ENCODE measurements around the gene RTL5.
A peak's percentile ranks its signal among the peaks of the same experiment; 100 is the strongest.

Gene RTL5

DNA sequence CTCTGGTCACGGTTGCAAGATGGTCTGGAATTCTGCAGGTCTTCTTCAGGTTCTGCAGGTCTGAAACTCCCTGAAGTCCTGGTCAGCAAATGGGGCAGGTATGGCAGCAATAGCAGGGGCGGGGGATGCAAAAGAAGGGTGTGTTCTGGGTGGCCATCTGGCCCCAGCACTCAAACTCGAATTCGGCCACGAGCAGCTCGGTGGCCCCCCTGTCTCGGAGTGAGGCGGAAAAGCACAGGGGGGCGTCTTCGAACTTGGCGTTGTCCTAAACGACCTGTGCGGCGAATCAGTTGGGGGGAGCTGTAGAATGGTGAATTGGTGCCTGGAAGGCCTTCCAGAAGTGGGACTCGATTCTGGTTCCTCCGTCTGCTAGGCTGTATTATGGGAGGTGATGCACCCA, 2.1 kb downstream of the RTL5 start:
- DNase-seq (ENCODE audit: low spot score): no peak

DNA sequence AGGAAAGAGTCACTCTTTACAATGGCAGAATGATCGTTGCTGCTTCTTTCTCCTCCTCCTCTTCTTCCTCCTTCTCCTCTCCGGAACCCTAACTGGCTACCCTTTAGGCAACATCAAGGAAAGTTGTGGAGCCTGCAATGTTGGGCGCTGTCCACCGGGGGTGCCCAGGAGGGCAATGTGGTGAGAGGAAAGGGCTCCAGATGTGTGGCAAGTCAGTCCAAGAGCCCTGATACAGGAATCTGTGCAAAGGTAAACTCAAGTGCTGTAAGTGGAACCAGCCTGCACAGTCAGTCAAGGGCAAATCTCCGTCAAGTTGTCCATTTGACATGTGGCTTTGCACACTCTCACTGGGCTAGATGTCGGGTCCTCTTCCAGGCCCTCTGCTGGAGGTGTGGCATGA, 2.8 kb downstream of the RTL5 start:
- DNase-seq (ENCODE audit: low spot score): peak; percentile 16

DNA sequence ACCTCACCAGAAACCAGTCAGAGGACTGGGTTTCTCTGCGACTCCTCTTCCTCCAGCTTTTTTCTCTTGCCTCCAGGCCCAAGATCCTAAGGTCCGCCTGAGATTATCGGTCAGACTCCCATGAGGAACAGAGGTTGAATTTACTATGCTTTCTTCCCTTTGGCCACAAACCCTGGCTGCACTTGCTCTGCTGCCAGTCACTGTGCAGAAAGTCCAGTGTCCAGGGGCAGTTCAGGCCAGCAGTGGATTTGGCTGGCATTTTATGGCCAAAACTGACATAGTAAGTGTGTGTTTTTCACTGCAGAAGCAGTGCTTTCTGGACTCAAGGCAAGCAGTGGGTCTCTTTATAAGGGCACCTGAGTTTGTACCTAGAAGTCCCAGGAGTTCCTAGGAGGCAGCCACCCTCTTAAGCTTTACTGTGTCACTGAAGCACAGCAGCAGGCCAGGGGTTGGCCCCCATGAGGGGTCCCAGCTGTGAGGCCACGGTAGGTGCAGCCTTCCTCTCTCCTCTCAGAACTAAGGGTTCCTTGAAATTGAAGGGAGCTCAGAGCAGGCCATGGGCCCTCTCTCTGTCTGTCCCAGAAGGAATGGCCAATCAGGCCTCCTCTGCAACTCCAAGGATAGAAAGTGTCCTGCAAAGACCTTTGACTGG, 3.4 kb downstream of the RTL5 start:
- DNase-seq (ENCODE audit: low spot score): no peak

DNA sequence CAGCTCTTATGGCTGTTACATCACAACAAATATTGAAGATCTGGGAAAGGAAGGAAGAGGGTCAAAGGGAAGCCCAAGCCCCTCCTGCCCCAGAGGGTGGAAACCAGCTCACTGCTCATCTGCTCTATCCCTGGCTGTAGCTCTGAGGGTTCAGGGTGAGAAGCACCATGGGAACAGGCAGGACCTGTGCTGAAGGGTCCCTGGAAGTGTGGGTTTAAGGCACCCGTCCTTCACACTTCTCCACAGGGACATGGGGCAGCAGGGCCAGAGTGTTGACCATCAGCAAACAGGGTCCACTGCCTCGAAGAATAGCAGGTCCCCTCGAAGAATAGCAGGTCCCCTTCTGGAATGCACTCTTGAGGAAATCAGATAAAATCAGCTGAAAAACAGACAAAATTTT, 4.4 kb downstream of the RTL5 start:
- DNase-seq (ENCODE audit: low spot score): no peak

DNA sequence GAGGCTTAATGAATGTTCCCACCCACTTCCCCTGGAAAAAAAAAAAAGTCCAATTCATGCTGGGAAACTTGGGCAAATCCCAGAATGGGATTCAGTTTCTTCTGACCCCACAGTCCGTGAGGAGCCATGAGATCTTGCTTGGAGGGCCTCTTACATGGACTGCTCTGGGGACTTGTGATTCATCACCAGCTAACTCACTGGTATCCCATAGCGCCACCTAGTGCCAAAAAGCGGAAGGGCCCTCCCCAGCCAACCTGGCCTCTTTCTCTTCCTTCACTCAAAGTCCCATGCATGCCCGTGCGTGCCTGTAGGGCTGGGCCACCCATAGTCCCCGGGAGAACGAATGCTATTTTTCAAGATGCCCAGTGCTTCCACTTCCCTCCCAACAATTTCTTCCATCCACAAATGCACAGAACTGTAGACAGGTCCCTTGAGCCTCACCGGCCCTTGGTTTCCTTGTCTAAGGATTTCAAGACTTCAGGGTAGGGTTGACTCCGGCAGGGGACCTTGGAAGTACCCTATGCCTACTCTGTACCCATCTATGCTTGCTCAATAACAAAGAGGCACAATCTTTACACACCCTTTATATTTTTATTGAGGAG, 5.1 kb downstream of the RTL5 start:
- peak; percentile 63 for DNase-seq (ENCODE audit: low spot score)

DNA sequence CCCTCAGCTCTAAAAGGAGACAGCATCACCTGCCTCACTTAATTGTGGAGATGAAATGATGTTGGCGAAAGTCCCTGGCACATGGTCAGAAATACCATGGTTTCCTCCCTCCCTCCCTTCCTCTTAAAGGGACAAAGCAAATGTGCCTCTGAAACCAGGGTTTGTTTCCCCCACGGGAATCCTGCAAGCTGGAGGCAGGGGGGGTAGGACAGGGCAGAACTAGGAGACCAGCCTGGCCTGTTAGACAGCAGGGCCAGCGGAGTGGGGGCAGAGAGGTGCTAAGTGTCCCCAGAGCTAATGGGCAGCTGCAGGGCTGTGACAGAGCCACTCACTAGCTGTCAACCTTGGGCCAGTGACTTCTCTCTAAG, 5.7 kb downstream of the RTL5 start:
- DNase-seq (ENCODE audit: low spot score): no peak

DNA sequence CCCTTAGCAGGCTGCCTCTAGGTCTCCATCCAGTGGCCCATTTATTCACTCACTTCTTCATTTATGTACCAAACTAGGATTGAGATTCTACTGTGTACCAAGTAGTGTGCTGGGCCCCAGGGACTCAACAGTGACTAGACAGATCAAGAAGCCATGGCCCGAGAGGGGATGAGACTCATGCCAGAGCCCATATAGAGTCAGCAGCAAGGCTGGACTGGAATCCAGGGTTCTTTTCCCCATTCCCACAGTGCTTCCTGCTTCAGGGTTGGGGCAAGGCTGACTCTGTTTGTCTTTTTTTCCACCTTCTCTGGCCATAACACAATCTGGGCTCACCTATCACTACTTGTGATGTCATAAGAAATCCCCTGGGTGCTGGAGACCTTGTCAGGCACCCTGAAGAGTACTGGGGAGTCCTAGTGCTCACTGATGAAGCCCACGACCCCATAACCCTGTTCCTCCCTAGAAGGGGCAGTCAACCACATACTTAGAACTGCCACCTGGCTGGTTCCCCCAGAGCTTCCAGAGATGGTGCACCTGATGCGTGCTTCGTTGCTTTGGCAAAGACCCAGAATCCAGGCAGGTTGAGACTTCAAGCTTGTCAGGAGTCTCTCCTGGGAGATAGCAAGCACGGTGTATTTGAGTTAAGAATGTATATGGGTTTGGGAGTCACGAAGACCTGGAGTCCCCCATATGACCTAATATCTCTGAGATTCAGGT, 6.2 kb downstream of the RTL5 start:
- DNase-seq (ENCODE audit: low spot score): no peak

DNA sequence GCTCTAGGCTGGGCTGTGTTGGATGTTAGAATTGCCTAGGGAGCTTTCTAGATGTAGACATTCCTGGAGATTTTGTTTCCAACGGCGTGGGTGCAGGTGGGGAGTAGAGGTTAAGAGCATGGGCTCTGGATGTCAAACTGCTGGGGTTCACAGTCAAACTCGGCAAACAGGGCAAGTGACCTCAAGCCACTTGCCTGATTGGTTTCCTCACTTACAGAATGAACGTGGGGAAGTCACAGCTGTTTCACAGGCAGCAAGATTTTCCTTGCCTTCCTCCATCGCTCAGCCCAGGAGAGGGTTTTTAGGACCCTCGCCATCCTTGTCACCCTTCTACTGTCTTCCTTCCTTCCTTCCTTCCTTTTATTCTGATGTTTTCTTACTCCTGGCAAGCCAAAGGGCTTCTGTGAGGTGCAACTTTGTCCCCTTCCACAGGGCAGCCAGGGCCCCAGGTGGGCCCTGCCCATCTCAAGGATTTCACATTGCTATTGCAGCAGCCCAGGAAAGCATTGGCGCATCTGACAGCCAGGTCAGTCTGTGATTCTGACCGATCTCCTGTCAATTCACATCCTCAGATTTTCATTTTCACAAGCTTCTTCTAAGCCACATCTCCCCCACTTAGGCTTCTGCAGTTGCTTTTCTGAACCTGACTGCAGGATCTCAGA, 7.0 kb downstream of the RTL5 start:
- no peak for DNase-seq (ENCODE audit: low spot score)

DNA sequence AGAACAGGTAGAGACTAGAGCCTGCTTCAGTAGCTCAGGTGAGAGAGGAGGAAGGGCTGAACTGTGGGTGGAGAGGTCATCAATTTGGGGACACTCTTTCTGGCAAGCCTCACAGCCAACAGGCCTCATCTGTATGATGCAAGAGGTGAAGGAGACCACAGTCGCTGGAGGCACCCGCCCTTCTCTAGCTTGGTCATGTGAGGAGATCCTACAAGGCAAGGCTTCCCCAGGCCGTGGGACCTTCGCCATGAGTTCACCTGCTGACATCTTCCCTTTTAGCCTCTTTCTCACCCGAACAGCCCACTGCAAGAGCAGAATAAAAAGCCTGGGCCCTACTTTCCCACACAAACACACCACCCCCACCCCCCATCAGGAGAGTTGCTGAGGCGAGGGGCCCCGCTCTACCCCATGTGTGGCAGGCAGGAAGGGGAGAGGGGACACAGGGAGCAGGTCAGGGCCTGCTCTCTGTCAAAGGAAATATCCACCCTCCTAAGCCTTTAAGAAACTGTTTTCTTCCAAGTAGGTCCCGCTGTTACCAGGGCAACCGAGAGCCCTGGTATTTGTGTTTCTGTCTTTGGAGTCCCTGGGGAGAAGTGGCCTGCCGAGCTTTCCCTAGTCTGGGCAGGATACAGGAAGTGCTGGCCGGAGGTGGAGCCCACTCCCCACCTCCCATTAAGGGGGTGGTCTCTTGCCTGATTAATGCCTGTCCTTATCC, 8.1 kb downstream of the RTL5 start:
- DNase-seq (ENCODE audit: low spot score): peak; percentile 69

DNA sequence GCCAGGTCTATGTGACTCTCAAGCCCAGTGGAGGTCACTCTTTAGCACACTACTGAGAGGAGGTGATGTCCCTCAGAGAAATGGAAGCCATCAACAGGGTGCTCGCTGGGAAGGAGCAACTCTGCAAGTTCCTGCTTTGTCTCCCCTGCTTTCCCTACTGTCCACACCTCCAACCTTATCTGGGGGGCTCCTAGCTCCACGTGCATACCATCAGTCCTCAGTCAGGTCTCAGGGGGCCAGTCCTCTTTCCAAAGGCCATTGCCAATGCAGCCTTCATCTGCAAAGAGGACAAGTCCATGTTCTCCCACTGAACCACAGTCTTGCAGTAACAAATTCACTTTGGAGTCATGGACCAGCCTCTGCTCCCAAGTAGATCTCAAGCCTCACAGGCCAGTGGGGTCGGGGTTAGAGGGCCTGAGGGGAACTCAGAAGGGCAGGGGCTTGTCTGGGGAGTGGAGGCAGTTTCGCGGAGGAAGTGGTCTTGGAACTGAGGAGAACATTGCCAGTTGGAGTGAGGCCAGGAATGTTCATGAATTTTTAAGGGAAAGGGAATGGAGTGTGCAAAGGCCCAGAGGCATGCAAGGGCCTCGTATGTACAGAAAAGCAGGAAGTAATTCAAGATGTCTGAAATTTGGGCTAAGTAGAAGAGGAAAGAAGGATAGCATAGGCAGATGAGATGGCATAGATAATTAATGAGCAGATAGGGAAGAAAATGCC, 8.9 kb downstream of the RTL5 start:
- no peak for DNase-seq (ENCODE audit: low spot score)

DNA sequence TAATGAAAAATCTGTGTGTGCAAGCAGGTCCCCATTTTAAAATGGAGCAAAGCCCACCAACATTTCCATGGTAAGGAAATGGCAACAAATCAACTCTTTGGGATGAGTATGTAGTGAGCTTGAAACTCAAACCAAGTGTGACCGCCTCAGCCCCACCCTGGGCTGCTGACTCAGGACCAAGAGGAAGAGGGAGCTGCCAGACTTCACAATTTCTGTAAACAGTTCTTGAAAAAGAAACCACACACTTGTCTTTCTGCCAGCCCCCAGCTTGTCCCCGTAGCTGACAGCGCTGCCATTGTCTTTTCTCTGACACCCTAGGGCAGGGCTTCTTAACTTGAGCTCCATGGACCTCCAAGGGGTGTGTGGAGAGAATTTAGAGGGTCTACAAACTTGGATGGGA, 10.3 kb downstream of the RTL5 start:
- DNase-seq (ENCODE audit: low spot score): no peak

DNA sequence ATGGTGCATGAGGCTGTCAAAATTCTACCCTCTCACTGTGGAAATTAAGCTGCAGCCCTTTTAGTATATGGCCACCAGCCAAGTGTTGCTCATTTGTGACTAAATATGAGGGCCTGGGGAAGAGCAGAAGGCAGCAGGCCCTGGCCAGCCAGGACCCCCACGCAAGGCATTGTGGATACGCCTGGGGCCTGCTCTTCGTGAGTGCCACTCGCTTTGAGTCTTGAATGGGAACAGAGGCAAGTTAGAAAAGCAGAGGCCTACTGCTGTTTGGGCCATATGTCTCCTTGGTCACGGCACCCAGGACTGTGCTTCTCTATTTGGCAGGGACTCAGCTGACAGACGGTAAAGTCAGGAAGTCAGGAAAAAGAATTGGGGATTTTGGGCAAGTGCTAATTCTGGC, 10.9 kb downstream of the RTL5 start:
- no peak for DNase-seq (ENCODE audit: low spot score)

DNA sequence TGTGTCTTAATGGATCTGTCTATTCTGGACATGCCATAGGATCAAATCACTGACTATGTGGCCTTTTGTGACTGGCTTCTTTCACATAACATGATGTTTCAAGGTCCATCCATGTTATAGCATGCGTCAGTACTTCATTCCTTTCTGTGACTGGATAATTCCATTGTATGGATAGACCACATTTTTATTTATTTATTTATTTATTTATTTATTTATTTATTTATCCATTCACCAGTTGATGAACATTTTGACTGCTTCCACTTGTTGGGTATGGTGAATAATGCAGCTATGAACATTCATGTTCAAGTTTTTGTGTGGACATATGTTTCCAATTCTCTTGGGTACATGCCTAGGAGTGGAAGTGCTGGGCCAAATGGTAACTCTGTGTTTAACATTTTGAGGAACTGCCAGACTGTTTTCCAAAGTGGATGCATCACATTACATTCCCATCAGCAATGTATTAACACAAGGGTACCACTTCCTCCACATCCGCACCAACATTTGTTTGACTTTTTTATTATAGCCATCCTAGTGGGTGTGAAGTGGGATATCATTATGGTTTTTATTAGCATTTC, 14.0 kb downstream of the RTL5 start:
- DNase-seq (ENCODE audit: low spot score): no peak

DNA sequence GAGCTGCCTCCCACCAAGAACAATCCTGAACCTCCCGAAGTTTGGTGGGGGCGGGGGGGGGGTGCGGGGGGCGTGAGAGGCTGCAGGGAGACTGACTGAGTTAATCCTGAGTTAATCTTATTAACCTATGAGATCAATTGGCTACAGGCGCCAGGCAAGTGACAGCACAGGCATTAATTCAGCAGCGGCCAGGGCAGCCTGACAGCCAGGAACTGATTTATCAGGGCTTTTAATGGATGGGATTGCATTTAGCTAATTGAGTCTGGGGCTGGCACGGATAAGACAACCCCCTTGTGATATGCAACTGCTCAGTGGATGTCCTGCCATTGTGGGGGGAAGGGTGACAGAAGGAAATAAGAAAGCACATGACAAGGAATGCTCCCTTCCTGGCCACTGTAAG, 16.3 kb downstream of the RTL5 start:
- no peak for DNase-seq (ENCODE audit: low spot score)

DNA sequence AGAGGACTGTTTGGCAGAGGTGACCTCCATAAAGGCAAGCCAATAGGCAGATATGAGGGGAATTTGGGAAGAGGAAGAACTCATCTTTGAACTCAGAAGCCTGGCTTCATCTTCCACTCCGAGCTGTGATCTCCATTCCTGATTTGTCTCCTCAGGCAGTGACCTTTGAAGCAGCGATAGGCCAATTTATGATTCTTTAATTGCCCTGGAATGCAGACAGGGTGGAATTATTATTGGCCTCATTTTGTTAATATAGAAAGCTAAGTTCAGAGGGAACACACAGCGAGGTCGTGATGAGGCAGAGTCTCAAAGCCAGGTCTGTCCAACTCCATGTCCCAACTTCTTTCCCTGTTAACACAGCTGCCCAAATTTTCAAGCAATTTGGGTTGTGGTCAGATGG, 16.9 kb downstream of the RTL5 start:
- DNase-seq (ENCODE audit: low spot score): no peak

DNA sequence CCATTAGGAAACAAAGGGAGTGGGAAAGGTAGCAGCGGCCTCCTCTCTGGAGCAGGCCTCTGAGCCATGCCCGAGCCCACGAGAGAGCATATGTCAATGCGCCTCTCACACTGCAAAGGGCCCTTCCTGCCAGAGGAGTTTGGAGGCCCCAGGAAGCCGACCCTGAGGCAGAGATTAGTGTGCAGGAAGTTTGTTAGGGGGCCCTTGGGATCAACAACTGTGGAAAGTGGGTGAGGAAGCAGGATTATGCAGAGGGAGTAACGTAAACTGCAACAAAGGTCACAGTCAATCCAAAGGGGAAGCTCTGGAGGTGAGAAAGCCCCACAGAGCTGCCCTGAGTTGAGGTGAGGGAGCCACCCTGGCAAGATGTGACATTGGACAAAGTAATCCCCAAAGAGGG, 17.4 kb downstream of the RTL5 start:
- no peak for DNase-seq (ENCODE audit: low spot score)

DNA sequence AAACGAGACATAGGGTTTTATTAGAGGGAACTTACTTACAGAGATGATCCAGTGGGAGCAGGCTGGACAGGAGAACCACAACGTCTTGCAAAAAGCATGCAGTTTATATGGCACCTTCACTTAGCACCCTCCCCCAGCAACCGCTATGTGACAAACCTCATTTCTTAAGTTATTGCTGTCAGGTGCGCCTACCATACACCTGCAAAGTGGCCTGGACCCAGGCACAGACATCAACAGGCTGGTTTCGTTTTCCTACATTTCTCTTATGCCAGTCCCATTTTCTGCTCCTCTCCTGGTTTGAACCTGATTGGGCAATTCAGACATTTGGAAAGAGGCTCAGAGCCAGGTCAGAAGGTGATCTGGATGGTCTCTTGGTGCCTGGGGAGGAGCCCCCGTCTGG, 18.3 kb downstream of the RTL5 start:
- DNase-seq (ENCODE audit: low spot score): no peak

DNA sequence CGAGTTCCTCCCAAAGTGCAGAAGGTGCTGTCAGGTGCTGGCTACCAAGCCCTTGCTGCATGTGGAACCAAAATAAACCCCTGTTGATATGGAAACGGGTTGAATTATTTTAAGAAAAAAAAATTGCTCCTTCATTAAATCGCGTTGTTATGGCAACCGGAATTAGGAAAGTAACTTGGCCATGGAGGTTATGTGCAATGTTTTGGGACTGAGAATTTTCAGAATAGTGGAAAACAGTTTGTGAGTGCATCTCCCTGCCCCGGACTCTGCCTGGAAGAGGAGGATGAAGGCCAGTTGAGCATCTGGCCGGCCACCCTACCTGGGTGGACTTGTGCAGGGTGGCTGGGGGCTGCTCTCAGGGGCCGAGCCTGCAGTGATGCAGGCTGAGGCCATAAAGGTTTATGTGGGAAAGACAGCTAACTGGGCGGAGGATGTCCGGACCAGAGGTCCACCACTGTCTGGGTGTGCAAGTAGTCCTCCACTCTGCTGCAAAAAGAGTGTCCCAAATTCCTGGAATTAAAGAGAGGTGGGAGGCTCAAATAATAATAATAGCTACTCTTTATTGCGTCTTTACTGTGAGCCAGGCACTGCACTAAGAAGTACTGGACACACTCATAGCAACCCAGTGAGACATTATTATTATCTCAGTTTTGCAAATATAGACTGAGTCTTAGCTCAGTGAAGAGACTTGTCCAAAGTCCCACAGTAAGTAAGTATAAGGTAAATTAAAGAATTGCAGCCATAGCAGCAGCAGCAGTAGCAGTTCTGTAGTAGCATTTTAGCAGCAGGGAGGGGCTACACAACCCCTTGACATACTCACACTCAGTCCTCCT, 20.6 kb downstream of the RTL5 start:
- DNase-seq (ENCODE audit: low spot score): no peak

DNA sequence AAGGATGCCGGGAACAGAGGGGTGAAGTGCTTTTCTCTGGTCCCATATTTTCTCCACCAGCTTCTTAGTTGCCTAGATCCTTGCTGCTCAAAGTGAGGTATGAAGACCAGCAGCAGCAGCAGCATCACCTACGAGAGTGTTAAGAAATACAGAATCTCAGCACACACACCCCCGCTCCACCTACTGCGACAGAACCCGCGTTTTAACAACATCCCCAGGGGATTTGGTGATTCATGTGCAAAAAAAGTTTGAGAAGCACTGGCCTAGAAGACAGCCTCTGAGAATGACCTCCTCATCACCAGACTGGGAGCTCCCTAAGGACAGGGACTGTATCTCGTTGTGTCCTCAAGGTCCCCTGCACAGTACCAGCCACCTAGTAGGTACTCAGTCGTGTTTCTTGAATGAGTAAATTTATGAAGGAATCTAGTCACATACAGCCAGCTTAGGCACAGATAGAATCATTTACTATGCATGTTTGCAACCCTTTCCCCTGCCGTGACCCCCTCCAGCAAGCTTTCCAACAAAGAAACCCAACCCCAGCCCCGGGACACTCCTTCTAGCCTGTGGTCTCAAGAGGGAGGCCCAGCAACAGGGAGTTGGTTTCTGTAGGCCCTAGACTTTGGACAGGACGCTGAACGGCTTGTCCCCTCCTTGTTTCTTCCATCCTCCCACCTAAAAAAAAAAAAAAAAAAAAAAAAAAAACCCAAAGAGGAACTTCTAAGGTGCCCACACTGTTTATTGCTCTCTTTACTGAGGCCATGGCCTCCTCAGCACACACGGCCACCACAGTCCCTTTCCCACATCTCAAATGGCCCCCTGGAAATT, 21.5 kb downstream of the RTL5 start:
- DNase-seq (ENCODE audit: low spot score): no peak

DNA sequence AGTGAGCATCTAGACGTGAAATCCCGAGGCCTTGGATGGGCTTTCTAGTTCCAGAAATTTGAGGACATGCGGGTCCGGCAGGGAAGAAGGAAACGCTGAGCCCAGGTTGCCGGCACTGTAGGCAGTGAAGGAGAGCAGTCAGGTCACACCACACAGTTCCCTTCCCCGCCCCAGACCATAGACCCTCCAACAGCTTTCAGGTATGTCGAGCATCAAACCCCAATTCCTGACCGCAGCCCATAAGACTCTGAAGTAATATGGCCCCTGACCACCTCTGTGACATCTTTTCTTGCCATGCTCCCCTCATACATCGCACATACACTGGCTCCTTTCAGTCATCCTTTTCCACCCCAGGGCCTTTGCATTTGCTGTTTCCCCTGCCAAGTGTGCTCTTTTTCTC, 23.0 kb downstream of the RTL5 start:
- DNase-seq (ENCODE audit: low spot score): no peak

Measured in iPS-NIHi11 (cell line).